Panc1 (cell line): ENCODE data around the gene TRIM8.

Experiments
- CTCF ChIP-seq: fragments of 450-650 bp; IDR thresholded peaks from 2 replicates; pipeline ENCODE4 v1.5.1; 2017; ENCODE audit warnings: mild to moderate bottlenecking
- POLR2AphosphoS5 ChIP-seq: IDR thresholded peaks from 2 replicates; pipeline ENCODE4 v1.6.1; 2012; ENCODE audit warnings: mild to moderate bottlenecking, low read depth, low read length, moderate library complexity
- REST ChIP-seq, 2 experiments: IDR thresholded peaks; 2 replicates each; pipeline ENCODE4 v1.6.1; 2011 to 2012; ENCODE audit warnings: low read depth in 2 of 2, control low read depth in 1 of 2, low read length in 1 of 2, mild to moderate bottlenecking in 1 of 2, moderate library complexity in 1 of 2; ENCODE audit not compliant: insufficient read depth in 1 of 2

- no peak for TF ChIP-seq CTCF
- no peak for TF ChIP-seq POLR2AphosphoS5
- no peak for TF ChIP-seq REST (IDR thresholded peaks at IDR 0.05; ENCODE audit: insufficient read depth in 1 of 2, low read depth in 2 of 2, low read length in 1 of 2)
These were observed 13.6 kb upstream of the TRIM8 start for GRCh38 chr10:102630663-102631062.
